ENCODE results near the gene CREG2. TPM values are rescaled to one million over a fixed set of nuclear protein-coding genes. Genes with fewer than 3 reads are reported as not detected.

CREG2 gene
- total and polyA plus RNA-seq, 2 experiments from 2014 or later, result 1.7 to 2.6 TPM

- no peak for TF ChIP-seq POLR2AphosphoS5 (IDR thresholded peaks at IDR 0.05; ENCODE audit: low read depth)
- TF ChIP-seq CREB1 (CRISPR knock-in tag; IDR thresholded peaks at IDR 0.05; ENCODE audit: low read depth), result no peak
- no peak for TF ChIP-seq JUNB (IDR thresholded peaks at IDR 0.05; ENCODE audit: unreplicated experiment)
- TF ChIP-seq STAT1 (IDR thresholded peaks at IDR 0.05; ENCODE audit: unreplicated experiment), result no peak
- TF ChIP-seq EZH2phosphoT487 (IDR thresholded peaks at IDR 0.05; ENCODE audit: unreplicated experiment), result no peak
- TF ChIP-seq, protein P1, sequence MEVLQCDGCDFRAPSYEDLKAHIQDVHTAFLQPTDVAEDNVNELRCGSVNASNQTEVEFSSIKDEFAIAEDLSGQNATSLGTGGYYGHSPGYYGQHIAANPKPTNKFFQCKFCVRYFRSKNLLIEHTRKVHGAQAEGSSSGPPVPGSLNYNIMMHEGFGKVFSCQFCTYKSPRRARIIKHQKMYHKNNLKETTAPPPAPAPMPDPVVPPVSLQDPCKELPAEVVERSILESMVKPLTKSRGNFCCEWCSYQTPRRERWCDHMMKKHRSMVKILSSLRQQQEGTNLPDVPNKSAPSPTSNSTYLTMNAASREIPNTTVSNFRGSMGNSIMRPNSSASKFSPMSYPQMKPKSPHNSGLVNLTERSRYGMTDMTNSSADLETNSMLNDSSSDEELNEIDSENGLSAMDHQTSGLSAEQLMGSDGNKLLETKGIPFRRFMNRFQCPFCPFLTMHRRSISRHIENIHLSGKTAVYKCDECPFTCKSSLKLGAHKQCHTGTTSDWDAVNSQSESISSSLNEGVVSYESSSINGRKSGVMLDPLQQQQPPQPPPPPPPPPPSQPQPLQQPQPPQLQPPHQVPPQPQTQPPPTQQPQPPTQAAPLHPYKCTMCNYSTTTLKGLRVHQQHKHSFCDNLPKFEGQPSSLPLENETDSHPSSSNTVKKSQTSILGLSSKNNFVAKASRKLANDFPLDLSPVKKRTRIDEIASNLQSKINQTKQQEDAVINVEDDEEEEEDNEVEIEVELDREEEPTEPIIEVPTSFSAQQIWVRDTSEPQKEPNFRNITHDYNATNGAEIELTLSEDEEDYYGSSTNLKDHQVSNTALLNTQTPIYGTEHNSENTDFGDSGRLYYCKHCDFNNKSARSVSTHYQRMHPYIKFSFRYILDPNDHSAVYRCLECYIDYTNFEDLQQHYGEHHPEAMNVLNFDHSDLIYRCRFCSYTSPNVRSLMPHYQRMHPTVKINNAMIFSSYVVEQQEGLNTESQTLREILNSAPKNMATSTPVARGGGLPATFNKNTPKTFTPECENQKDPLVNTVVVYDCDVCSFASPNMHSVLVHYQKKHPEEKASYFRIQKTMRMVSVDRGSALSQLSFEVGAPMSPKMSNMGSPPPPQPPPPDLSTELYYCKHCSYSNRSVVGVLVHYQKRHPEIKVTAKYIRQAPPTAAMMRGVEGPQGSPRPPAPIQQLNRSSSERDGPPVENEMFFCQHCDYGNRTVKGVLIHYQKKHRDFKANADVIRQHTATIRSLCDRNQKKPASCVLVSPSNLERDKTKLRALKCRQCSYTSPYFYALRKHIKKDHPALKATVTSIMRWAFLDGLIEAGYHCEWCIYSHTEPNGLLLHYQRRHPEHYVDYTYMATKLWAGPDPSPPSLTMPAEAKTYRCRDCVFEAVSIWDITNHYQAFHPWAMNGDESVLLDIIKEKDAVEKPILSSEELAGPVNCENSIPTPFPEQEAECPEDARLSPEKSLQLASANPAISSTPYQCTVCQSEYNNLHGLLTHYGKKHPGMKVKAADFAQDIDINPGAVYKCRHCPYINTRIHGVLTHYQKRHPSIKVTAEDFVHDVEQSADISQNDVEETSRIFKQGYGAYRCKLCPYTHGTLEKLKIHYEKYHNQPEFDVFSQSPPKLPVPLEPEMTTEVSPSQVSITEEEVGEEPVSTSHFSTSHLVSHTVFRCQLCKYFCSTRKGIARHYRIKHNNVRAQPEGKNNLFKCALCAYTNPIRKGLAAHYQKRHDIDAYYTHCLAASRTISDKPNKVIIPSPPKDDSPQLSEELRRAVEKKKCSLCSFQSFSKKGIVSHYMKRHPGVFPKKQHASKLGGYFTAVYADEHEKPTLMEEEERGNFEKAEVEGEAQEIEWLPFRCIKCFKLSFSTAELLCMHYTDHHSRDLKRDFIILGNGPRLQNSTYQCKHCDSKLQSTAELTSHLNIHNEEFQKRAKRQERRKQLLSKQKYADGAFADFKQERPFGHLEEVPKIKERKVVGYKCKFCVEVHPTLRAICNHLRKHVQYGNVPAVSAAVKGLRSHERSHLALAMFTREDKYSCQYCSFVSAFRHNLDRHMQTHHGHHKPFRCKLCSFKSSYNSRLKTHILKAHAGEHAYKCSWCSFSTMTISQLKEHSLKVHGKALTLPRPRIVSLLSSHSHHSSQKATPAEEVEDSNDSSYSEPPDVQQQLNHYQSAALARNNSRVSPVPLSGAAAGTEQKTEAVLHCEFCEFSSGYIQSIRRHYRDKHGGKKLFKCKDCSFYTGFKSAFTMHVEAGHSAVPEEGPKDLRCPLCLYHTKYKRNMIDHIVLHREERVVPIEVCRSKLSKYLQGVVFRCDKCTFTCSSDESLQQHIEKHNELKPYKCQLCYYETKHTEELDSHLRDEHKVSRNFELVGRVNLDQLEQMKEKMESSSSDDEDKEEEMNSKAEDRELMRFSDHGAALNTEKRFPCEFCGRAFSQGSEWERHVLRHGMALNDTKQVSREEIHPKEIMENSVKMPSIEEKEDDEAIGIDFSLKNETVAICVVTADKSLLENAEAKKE (CRISPR knock-in tag; IDR thresholded peaks at IDR 0.05), result no peak
- TF ChIP-seq, protein P2, sequence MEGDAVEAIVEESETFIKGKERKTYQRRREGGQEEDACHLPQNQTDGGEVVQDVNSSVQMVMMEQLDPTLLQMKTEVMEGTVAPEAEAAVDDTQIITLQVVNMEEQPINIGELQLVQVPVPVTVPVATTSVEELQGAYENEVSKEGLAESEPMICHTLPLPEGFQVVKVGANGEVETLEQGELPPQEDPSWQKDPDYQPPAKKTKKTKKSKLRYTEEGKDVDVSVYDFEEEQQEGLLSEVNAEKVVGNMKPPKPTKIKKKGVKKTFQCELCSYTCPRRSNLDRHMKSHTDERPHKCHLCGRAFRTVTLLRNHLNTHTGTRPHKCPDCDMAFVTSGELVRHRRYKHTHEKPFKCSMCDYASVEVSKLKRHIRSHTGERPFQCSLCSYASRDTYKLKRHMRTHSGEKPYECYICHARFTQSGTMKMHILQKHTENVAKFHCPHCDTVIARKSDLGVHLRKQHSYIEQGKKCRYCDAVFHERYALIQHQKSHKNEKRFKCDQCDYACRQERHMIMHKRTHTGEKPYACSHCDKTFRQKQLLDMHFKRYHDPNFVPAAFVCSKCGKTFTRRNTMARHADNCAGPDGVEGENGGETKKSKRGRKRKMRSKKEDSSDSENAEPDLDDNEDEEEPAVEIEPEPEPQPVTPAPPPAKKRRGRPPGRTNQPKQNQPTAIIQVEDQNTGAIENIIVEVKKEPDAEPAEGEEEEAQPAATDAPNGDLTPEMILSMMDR (conservative IDR thresholded peaks at IDR 0.05; ENCODE audit: low read depth in 2 of 2), result no peak
- no peak for TF ChIP-seq ZNF331 (CRISPR knock-in tag; IDR thresholded peaks at IDR 0.05; ENCODE audit: low read depth)
- no peak for TF ChIP-seq NANOG (IDR thresholded peaks at IDR 0.05; ENCODE audit: borderline replicate concordance)
- TF ChIP-seq, protein P3, sequence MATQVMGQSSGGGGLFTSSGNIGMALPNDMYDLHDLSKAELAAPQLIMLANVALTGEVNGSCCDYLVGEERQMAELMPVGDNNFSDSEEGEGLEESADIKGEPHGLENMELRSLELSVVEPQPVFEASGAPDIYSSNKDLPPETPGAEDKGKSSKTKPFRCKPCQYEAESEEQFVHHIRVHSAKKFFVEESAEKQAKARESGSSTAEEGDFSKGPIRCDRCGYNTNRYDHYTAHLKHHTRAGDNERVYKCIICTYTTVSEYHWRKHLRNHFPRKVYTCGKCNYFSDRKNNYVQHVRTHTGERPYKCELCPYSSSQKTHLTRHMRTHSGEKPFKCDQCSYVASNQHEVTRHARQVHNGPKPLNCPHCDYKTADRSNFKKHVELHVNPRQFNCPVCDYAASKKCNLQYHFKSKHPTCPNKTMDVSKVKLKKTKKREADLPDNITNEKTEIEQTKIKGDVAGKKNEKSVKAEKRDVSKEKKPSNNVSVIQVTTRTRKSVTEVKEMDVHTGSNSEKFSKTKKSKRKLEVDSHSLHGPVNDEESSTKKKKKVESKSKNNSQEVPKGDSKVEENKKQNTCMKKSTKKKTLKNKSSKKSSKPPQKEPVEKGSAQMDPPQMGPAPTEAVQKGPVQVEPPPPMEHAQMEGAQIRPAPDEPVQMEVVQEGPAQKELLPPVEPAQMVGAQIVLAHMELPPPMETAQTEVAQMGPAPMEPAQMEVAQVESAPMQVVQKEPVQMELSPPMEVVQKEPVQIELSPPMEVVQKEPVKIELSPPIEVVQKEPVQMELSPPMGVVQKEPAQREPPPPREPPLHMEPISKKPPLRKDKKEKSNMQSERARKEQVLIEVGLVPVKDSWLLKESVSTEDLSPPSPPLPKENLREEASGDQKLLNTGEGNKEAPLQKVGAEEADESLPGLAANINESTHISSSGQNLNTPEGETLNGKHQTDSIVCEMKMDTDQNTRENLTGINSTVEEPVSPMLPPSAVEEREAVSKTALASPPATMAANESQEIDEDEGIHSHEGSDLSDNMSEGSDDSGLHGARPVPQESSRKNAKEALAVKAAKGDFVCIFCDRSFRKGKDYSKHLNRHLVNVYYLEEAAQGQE (IDR thresholded peaks at IDR 0.05; ENCODE audit: unreplicated experiment), result no peak
- Mint-ChIP-seq H3K4me1 (peaks cover 6% of the 10 kb centered on the region; the same call in 2 of the 3 replicates), H3K4me3 (no peak overlapping the region), H3K9me3 (no peaks in the 10 kb centered on the region; the same call in 2 of the 3 replicates), H3K27ac (no peak overlapping the region), H3K27me3 (ENCODE audit: insufficient read depth, low read depth, poor library complexity) (peaks cover 3% of the 10 kb centered on the region), H3K36me3 (ENCODE audit: low read depth) (no peaks in the 10 kb centered on the region)
- Histone ChIP-seq H3K4me2 (no peak overlapping the region), H3K27ac (ENCODE audit: low read depth) (no peak overlapping the region), H3F3A (replicated peaks; ENCODE audit: low read depth) (no peaks in the 10 kb centered on the region), H3K9me2 (ENCODE audit: insufficient read depth) (no peaks in the 10 kb centered on the region), H3K4me1 (ENCODE audit: insufficient read depth) (no peaks in the 10 kb centered on the region), H4K20me1 (replicated peaks; ENCODE audit: insufficient read depth) (no peaks in the 10 kb centered on the region), H3K36me3 (ENCODE audit: insufficient read depth) (no peaks in the 10 kb centered on the region), H3K27me3 (ENCODE audit: insufficient read depth) (no peaks in the 10 kb centered on the region), H2AFZ (no peak overlapping the region), H3K79me2 (replicated peaks; ENCODE audit: insufficient read depth) (no peaks in the 10 kb centered on the region), H3K4me3 (no peak overlapping the region)
- no peak for ATAC-seq
- no peak for DNase-seq (ENCODE audit: low spot score)
These were observed 19.8 kb downstream of the CREG2 start for GRCh38 chr2:101367508-101367907.

Data from GM23338 (cell line).